Neural cell (in vitro differentiated cells): ENCODE measurements around the gene A2ML1.
"Not testable (repeated sequence)": the region's sequence is repeated elsewhere in the genome, so short reads cannot be mapped to it uniquely, and the experiment has no call there.

ENCODE experiments used
- CTCF ChIP-seq: fragments of 450-650 bp; IDR thresholded peaks from 2 replicates; pipeline ENCODE4 v1.5.1; 2014; ENCODE audit warnings: antibody characterized with exemption, mild to moderate bottlenecking, moderate library complexity; ENCODE audit not compliant: poor library complexity, severe bottlenecking
- EP300 ChIP-seq: fragments of 450-650 bp; conservative IDR thresholded peaks from 2 replicates; pipeline ENCODE4 v1.6.1; 2014; ENCODE audit warnings: antibody characterized with exemption, mild to moderate bottlenecking, moderate library complexity; ENCODE audit not compliant: poor library complexity, severe bottlenecking
- RAD21 ChIP-seq: fragments of 450-650 bp; conservative IDR thresholded peaks from 2 replicates; pipeline ENCODE4 v1.6.1; 2014; ENCODE audit warnings: antibody characterized with exemption, mild to moderate bottlenecking, moderate library complexity
- SMC3 ChIP-seq: fragments of 450-650 bp; conservative IDR thresholded peaks from 2 replicates; pipeline ENCODE4 v1.6.1; 2014; ENCODE audit warnings: antibody characterized with exemption, mild to moderate bottlenecking, moderate library complexity; ENCODE audit not compliant: poor library complexity
- TAF1 ChIP-seq: IDR thresholded peaks from 2 replicates; pipeline ENCODE4 v1.6.1; 2012; ENCODE audit warnings: low read depth

- TF ChIP-seq RAD21, CTCF, SMC3, EP300, TAF1: not testable (repeated sequence)
Measured at GRCh38 chr12:8820676-8821407, 1.6 kb upstream of the A2ML1 start.
